ENCODE data around the gene CMSS1. TPM values are rescaled to one million over a fixed set of nuclear protein-coding genes. Genes with fewer than 3 reads are reported as not detected.

The CMSS1 gene
- total and polyA plus RNA-seq, 4 donors = 3.8 to 19.5 (median 7.5) TPM

DNA sequence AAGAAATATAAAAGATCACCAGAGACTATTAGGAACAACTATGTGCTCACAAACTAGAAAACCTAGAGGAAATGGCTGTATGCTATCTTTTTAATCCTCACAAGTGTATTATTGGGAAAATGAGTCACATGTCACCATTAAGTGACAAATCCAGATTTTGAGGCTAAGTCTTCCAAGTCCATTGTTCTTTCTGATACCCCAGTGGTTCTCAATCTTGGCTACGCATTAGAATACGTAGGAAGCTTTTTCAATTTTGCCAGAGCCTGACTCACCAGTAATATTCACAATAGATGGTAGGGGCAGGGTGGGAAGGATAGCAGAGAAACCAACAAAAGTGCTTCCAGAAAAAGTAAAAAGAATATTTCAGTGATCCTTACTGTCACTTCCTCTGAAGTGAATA, 179.6 kb downstream of the CMSS1 start:
- DNase-seq (ENCODE audit: low spot score) = no peak
- no peaks in the 10 kb centered on the region for H3K4me1 ChIP-seq (ENCODE audit: control insufficient read depth in 4 of 4, insufficient read depth in 4 of 4, low read length in 3 of 4)
- H3K36me3 ChIP-seq (ENCODE audit: control insufficient read depth in 4 of 4, insufficient read depth in 3 of 4, low read depth in 1 of 4, low read length in 3 of 4) = no peaks in the 10 kb centered on the region
- no peaks in the 10 kb centered on the region for H3K27me3 ChIP-seq (ENCODE audit: control insufficient read depth in 4 of 4, insufficient read depth in 4 of 4, low read length in 3 of 4)
- no peaks in the 10 kb centered on the region for H3K9me3 ChIP-seq (ENCODE audit: control insufficient read depth in 4 of 4, low read length in 3 of 4)
- no peak overlapping the region for H3K4me3 ChIP-seq (ENCODE audit: low read depth in 1 of 3, low read length in 3 of 3)
- H3K27ac ChIP-seq (ENCODE audit: low read depth in 1 of 2, low read length in 2 of 2) = no peak overlapping the region
- no peak overlapping the region for H3K9ac ChIP-seq (ENCODE audit: low read depth in 1 of 2, low read length in 2 of 2)
- 97% methylated on average over 2 of the region's 2 CpGs for WGBS
- TF ChIP-seq FOXA1 (IDR thresholded peaks at IDR 0.05) (no peak), NR2F2 (IDR thresholded peaks at IDR 0.05) (no peak), FOXA2 (IDR thresholded peaks at IDR 0.05) (no peak), HNF4G (IDR thresholded peaks at IDR 0.05) (no peak), GABPA (IDR thresholded peaks at IDR 0.05 in 1 of 2, conservative IDR thresholded peaks at IDR 0.05 in 1 of 2) (no peak), JUND (IDR thresholded peaks at IDR 0.05) (no peak), RXRA (IDR thresholded peaks at IDR 0.05) (no peak), TAF1 (conservative IDR thresholded peaks at IDR 0.05) (no peak), RAD21 (IDR thresholded peaks at IDR 0.05) (no peak), YY1 (IDR thresholded peaks at IDR 0.05) (no peak)
- TF ChIP-seq, protein P1, sequence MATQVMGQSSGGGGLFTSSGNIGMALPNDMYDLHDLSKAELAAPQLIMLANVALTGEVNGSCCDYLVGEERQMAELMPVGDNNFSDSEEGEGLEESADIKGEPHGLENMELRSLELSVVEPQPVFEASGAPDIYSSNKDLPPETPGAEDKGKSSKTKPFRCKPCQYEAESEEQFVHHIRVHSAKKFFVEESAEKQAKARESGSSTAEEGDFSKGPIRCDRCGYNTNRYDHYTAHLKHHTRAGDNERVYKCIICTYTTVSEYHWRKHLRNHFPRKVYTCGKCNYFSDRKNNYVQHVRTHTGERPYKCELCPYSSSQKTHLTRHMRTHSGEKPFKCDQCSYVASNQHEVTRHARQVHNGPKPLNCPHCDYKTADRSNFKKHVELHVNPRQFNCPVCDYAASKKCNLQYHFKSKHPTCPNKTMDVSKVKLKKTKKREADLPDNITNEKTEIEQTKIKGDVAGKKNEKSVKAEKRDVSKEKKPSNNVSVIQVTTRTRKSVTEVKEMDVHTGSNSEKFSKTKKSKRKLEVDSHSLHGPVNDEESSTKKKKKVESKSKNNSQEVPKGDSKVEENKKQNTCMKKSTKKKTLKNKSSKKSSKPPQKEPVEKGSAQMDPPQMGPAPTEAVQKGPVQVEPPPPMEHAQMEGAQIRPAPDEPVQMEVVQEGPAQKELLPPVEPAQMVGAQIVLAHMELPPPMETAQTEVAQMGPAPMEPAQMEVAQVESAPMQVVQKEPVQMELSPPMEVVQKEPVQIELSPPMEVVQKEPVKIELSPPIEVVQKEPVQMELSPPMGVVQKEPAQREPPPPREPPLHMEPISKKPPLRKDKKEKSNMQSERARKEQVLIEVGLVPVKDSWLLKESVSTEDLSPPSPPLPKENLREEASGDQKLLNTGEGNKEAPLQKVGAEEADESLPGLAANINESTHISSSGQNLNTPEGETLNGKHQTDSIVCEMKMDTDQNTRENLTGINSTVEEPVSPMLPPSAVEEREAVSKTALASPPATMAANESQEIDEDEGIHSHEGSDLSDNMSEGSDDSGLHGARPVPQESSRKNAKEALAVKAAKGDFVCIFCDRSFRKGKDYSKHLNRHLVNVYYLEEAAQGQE (IDR thresholded peaks at IDR 0.05) = no peak
- TF ChIP-seq, protein P2, sequence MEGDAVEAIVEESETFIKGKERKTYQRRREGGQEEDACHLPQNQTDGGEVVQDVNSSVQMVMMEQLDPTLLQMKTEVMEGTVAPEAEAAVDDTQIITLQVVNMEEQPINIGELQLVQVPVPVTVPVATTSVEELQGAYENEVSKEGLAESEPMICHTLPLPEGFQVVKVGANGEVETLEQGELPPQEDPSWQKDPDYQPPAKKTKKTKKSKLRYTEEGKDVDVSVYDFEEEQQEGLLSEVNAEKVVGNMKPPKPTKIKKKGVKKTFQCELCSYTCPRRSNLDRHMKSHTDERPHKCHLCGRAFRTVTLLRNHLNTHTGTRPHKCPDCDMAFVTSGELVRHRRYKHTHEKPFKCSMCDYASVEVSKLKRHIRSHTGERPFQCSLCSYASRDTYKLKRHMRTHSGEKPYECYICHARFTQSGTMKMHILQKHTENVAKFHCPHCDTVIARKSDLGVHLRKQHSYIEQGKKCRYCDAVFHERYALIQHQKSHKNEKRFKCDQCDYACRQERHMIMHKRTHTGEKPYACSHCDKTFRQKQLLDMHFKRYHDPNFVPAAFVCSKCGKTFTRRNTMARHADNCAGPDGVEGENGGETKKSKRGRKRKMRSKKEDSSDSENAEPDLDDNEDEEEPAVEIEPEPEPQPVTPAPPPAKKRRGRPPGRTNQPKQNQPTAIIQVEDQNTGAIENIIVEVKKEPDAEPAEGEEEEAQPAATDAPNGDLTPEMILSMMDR (IDR thresholded peaks at IDR 0.05; ENCODE audit: low read depth, low read length, missing input control) = no peak
- TF ChIP-seq, protein P3, sequence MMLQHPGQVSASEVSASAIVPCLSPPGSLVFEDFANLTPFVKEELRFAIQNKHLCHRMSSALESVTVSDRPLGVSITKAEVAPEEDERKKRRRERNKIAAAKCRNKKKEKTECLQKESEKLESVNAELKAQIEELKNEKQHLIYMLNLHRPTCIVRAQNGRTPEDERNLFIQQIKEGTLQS (IDR thresholded peaks at IDR 0.05) = no peak
- TF ChIP-seq, protein P4, sequence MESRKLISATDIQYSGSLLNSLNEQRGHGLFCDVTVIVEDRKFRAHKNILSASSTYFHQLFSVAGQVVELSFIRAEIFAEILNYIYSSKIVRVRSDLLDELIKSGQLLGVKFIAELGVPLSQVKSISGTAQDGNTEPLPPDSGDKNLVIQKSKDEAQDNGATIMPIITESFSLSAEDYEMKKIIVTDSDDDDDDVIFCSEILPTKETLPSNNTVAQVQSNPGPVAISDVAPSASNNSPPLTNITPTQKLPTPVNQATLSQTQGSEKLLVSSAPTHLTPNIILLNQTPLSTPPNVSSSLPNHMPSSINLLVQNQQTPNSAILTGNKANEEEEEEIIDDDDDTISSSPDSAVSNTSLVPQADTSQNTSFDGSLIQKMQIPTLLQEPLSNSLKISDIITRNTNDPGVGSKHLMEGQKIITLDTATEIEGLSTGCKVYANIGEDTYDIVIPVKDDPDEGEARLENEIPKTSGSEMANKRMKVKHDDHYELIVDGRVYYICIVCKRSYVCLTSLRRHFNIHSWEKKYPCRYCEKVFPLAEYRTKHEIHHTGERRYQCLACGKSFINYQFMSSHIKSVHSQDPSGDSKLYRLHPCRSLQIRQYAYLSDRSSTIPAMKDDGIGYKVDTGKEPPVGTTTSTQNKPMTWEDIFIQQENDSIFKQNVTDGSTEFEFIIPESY (IDR thresholded peaks at IDR 0.05) = no peak

DNA sequence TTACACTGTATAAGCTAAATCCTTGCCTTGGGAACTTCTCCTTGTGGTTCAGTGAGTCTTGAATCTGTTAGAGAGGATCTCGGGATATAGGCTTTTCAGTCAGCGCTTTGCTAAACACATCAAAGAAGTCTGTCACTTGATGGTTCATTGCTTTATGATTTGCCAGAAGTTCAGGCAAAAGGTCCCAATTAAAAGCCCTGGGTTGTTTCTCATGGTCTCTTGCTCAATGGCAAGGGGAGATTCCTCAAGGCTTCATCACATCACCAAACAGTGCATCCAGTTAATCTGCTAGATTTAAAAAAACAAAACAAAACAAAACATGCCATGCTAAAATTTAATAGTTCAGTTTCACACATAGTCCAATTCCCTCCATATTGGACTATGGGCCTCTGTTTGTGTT, 181.9 kb downstream of the CMSS1 start:
- 98% methylated on average over 2 of the region's 2 CpGs for WGBS
- H3K9ac ChIP-seq (ENCODE audit: low read depth in 1 of 2, low read length in 2 of 2) = no peak overlapping the region
- no peaks in the 10 kb centered on the region for H3K9me3 ChIP-seq (ENCODE audit: control insufficient read depth in 4 of 4, low read length in 3 of 4)
- H3K36me3 ChIP-seq (ENCODE audit: control insufficient read depth in 4 of 4, insufficient read depth in 3 of 4, low read depth in 1 of 4, low read length in 3 of 4) = no peaks in the 10 kb centered on the region
- no peaks in the 10 kb centered on the region for H3K27me3 ChIP-seq (ENCODE audit: control insufficient read depth in 4 of 4, insufficient read depth in 4 of 4, low read length in 3 of 4)
- no peak for DNase-seq (ENCODE audit: low spot score)
- H3K27ac ChIP-seq (ENCODE audit: low read depth in 1 of 2, low read length in 2 of 2) = no peak overlapping the region
- no peaks in the 10 kb centered on the region for H3K4me1 ChIP-seq (ENCODE audit: control insufficient read depth in 4 of 4, insufficient read depth in 4 of 4, low read length in 3 of 4)
- no peak overlapping the region for H3K4me3 ChIP-seq (ENCODE audit: low read depth in 1 of 3, low read length in 3 of 3)
- TF ChIP-seq SP1 (IDR thresholded peaks at IDR 0.05) (no peak), FOXA2 (IDR thresholded peaks at IDR 0.05) (no peak), HNF4G (IDR thresholded peaks at IDR 0.05) (no peak), JUND (IDR thresholded peaks at IDR 0.05) (no peak), NR2F2 (IDR thresholded peaks at IDR 0.05) (no peak), HNF4A (conservative IDR thresholded peaks at IDR 0.05) (no peak), EGR1 (IDR thresholded peaks at IDR 0.05; ENCODE audit: low read depth in 2 of 2) (no peak), RAD21 (IDR thresholded peaks at IDR 0.05) (no peak), RXRA (IDR thresholded peaks at IDR 0.05) (no peak)
- TF ChIP-seq, protein P5, sequence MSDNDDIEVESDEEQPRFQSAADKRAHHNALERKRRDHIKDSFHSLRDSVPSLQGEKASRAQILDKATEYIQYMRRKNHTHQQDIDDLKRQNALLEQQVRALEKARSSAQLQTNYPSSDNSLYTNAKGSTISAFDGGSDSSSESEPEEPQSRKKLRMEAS (IDR thresholded peaks at IDR 0.05) = no peak
- TF ChIP-seq, protein P4 (IDR thresholded peaks at IDR 0.05) = no peak
- TF ChIP-seq, protein P3 (IDR thresholded peaks at IDR 0.05) = no peak
- TF ChIP-seq, protein P2 (IDR thresholded peaks at IDR 0.05; ENCODE audit: low read depth, low read length, missing input control) = no peak
